NCI-H774 (cell line): ENCODE measurements around the gene MAP4.
"Not testable (repeated sequence)": the region's sequence is repeated elsewhere in the genome, so short reads cannot be mapped to it uniquely, and the experiment has no call there.

ENCODE experiments used
- DNase-seq: peaks from one replicate; lab custom pipeline; 2025; lab: John Stamatoyannopoulos, UW

The MAP4 gene

DNA sequence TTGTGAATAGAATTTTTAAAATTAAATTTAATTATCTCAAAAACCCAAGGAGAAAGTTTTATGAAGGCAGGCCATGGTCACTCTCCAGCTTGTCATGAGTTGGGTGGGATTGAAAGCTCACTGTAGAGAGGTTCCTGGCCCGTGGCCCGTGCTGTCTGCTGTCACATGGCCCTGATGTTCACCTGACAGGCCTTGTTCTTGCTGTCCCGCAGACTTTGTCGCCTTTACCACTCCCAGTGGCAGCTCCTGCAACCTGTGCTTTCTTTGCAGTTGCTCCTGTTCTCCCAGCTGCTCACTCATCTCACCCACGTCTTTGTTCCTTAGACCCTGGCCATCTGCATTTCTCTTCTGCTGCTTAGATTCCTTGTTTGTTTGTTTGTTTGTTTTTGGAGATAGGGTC, 177.7 kb downstream of the MAP4 start:
- DNase-seq: no peak

DNA sequence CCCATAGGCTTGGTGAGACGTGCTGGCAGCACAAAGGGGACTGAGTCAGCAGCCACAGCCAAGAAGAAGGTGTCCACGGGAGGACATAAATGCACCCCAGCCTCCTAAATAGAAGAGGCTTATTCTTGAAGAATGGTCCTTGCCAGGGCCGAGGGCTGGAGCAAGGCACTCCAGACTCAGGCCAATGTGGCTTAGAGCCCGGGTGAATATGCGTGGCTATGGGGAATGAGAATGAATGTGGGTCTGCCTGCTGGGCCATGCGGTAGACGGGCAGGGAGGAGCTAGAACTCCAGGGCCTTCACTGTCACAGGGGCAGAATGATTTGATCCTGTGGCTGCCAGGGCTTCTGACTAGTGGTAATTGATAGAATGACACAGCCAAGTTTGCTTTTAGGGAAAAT, 179.2 kb downstream of the MAP4 start:
- DNase-seq: no peak

DNA sequence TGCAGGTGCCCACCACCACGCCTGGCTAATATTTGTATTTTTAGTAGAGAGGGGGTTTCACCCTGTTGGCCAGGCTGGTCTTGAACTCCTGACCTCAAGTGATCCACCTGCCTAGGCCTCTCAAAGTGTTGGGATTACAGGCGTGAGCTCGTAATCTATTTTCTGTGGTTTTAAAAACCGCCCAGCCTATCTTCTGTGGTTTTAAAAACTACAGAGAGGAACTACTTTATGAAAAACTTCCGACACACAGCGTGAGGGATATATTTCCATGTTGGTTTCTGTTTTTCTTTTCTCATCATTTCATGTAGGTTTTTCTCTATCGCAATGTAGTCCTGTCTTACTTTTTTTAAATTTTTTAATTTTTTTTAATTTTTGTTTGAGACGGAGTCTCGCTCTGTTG, 186.7 kb downstream of the MAP4 start:
- DNase-seq: not testable (repeated sequence)

DNA sequence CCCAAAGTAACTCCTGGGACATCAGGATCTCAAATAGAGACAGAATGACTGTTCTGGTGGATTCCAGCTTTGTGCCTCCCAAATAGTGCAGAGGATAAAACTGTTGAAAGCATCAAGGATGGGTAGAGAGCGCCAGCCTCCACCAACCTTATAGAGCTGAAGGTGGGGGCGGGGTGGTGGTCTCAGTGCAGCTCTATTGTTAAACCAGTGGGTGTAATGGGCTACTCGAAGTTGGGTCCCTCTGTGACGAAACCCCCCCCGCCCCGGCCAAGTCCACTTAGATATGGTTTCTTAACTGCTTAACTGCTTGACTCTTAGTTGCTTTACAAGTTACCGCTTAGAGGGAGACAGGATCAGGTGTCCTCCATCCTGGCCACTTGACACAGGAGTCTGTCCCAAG, 190.6 kb downstream of the MAP4 start:
- no peak for DNase-seq

DNA sequence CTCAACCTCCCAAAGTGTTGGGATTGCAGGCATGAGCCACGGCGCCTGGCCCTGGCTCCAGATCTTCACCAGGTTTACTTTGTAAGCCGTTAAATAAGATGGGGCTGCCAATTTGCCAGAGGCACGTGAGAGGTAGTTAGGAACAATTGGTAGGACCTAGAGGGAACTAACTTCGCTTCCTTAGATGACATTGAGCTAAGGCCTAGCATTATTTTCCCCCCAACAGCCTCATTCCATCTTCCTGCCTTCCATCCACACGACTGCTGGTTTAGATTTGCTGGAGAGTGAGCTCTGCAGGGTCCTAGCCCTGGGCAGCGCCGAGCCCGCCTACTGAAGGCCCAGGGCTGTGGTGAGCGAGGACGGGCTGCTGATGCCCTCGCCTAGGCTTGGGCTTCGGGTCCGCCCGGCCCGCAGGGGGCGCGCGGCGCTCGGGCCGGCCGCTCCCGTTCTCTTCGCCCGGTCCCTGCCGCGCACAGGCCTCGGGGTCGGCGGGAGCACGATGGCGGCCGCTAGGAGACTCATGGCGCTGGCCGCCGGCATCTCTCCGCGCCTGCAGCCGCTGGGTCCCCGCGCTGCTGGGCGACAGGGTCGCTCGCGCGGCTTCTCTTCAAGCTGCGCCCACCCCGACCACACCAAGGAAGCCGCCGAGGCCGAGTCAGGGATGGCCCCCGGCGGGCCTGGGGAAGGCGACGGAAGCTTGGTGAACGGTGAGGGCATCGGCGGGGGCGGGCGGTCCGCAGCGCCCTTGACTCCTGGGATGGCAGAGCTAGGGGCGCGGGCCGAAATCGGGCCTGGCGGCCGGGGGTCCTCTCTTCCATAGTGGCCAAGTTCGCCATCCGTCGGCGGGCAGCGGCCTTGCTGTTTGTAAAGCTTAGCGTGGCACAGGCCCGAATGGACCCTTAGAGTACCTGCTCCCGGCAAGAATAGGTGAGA, 191.4 kb downstream of the MAP4 start:
- peak; percentile 58 for DNase-seq

DNA sequence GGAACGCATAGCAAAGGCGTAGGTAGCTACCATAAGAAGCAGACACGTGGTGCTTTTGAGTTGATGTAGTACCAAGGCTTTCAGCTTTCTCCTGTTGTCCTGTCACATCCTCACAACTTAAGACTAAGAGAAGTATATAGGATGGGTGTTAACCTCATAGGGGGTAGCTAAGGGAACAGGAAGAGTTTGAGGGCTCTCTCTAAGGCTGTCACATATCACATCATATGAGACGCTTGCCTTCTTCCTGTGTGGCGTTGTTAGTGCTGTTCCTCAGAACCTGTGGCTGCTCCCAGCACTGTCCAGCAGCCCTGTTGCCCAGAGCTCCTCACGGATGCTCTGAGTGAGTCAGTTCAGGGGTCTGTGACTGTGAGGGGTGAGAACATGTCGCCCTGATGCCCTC, 198.6 kb downstream of the MAP4 start:
- no peak for DNase-seq

DNA sequence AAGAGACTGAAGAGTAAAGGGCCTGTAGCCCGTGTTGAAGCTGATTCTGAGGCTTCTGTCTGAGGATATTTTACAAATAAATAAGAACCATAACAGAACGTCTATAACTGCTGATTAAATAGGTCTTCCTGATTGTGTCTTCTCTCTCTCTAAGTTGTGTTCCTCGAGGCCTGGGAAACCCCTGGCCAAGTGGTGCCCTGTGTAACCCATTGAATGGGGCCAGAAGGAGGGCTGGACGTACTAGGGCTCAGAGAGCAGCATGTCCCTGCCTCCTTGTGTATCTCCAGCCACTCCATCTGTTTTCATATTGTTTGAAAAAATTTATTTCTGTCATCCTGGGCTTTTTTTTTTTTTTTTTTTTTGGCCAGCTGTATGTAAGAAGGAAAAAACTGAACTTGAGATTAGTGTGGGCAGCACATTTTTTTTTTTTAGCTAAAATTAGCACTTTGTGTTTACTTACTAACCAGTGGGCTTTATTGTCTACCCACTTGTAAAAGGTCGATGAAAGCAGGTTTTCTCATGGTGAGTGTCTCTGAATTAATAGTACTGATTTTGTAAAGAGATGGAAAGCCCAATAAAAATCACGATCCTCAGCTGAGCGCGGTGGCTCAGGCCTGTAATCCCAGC, 202.6 kb downstream of the MAP4 start:
- no peak for DNase-seq

DNA sequence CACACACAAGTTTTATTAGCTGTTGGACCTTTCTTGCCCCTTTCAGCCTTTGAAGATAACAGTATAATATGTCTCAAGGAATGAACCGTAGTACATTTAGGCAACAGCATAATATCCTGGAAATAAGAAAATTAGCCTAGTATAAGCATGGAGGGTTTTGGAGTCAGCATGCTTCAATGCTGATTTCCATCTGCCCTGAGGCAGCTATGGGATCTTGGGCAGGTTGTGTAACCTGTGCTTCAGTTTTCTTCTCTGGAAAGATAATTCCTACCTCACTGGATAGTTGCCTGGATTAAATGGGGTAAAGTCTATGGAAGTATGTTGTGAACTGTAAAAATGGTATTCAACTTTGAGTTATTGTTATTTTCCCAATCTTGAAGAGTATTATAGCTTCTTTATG, 211.6 kb downstream of the MAP4 start:
- no peak for DNase-seq

DNA sequence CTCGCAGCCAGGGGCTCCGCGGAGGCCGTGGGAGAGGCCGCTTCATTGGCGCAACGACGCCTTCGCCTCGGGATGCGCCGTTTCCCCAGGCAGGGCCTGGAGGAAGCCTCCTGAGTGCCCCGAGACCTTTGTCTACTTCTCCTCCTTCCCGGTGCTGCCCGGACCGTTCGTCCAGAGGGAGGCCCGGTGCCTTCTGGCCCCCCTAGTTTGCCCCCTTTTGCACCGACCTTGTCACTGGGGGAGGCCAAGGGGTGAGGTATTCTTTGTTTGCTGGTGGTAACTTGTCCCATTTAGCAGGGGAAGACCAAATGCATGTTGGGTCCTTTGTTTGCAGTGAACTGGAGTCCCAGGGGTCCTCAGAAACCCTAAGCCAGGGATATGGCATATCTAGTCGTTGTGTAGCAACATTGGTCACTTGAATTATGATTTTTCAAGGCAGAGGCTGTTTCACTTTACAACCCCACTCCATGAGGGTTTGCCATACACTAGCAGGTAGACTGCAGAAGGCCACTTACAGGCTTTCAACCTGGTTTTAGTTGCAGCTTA, 212.7 kb downstream of the MAP4 start:
- no peak for DNase-seq

DNA sequence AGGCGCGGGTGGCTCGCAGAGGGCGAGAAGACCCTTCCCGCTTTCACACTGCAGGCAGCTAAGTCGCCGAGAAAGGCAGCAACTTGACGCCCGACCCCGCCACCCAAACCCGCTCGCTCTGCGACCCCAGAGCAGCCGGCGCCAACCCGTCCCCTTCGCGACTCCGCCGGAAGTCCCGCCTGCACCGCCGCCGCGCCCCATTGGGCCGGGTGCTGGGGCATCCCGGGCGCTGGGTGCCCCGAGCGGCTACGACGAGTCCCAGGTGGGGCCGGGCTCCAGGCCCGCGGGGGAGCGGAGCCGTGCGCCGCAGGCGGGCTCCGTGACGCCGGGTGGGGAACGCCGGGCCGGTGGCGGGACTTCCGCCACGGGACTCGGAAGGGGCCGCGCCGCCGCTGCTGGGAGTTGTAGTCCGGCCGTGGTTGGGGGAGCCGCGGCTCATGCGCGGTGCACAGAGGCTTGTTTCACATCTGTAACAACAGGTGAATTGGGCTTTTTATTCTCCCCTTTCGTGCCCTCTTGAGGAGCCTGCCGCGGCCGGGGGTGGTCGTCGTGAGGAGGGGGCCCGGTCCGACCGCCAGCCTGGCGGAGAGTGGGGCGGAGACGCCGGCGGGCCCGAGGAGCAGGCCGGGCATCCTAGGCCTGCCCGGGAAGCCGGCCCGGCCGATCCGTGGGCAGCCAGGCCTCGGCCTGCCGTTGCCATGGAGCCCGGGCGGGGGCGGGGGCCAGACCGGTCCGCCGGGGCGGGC, 213.3 kb downstream of the MAP4 start, which contains the start of gene DHX30:
Gene DHX30 (plus strand): TSS at position 405 of the 746 bp plus-strand sequence. CDS start 7,546 bp downstream, outside the sequence.
- DNase-seq: peak; percentile 49
